GM23338 (cell line): Measurements from ENCODE around the gene PRKG2. TPM values are rescaled to one million over a fixed set of nuclear protein-coding genes. Genes with fewer than 3 reads are reported as not detected.

Source experiments
- ATAC-seq: fragments of 200-7000 bp; cut with Tn5 transposase; 3 replicates; pipeline ENCODE4 v1.9.1; 2020
- DNase-seq: peaks from one replicate; pipeline ENCODE4 v3.0.0-alpha.2; 2015; ENCODE audit warnings: low spot score
- H2AFZ ChIP-seq: fragments of 200-600 bp; sonication (generic); 2 replicates; pipeline ENCODE4 v1.8.0; 2016; ENCODE audit warnings: antibody characterized with exemption, mild to moderate bottlenecking, moderate library complexity
- H3F3A ChIP-seq: fragments of 200-600 bp; sonication (generic); replicated peaks from 2 replicates; pipeline ENCODE4 v1.8.0; 2017; ENCODE audit warnings: antibody characterized with exemption, mixed run types, low read depth
- H3K27ac ChIP-seq: fragments of 200-600 bp; sonication (generic); 2 replicates; pipeline ENCODE4 v1.6.1; 2016; ENCODE audit warnings: low read depth
- H3K27me3 ChIP-seq: fragments of 200-600 bp; sonication (generic); 2 replicates; pipeline ENCODE4 v1.8.0; 2016; ENCODE audit warnings: mild to moderate bottlenecking, mixed run types, moderate library complexity; ENCODE audit not compliant: insufficient read depth
- H3K36me3 ChIP-seq: fragments of 200-600 bp; sonication (generic); 2 replicates; pipeline ENCODE4 v1.8.0; 2016; ENCODE audit warnings: mild to moderate bottlenecking; ENCODE audit not compliant: insufficient read depth
- H3K4me1 ChIP-seq: fragments of 200-600 bp; sonication (generic); 2 replicates; pipeline ENCODE4 v1.8.0; 2016; ENCODE audit warnings: mild to moderate bottlenecking, moderate library complexity; ENCODE audit not compliant: insufficient read depth
- H3K4me2 ChIP-seq: fragments of 200-600 bp; sonication (generic); 2 replicates; pipeline ENCODE4 v1.7.1; 2017; ENCODE audit warnings: mixed run types
- H3K4me3 ChIP-seq: fragments of 200-600 bp; sonication (generic); 2 replicates; pipeline ENCODE4 v1.6.1; 2016; ENCODE audit warnings: mixed run types
- H3K79me2 ChIP-seq: fragments of 200-600 bp; sonication (generic); replicated peaks from 2 replicates; pipeline ENCODE4 v1.8.0; 2017; ENCODE audit warnings: mild to moderate bottlenecking; ENCODE audit not compliant: insufficient read depth
- H3K9me2 ChIP-seq: fragments of 200-600 bp; sonication (generic); 2 replicates; pipeline ENCODE4 v1.8.0; 2017; ENCODE audit not compliant: insufficient read depth
- H4K20me1 ChIP-seq: fragments of 200-600 bp; sonication (generic); replicated peaks from 2 replicates; pipeline ENCODE4 v1.8.0; 2017; ENCODE audit warnings: mild to moderate bottlenecking; ENCODE audit not compliant: insufficient read depth
- H3K27ac Mint-ChIP-seq: 2 replicates; pipeline ENCODE4 v1.8.0; 2020; ENCODE audit warnings: inconsistent platforms, mild to moderate bottlenecking, moderate library complexity, mixed read lengths
- H3K27me3 Mint-ChIP-seq: 3 replicates; pipeline ENCODE4 v1.8.0; 2022; ENCODE audit warnings: low read depth, mild to moderate bottlenecking, moderate library complexity, mixed read lengths, inconsistent platforms; ENCODE audit not compliant: insufficient read depth, poor library complexity
- H3K36me3 Mint-ChIP-seq: 3 replicates; pipeline ENCODE4 v1.8.0; 2021; ENCODE audit warnings: low read depth, mild to moderate bottlenecking, inconsistent platforms, moderate library complexity, mixed read lengths
- H3K4me1 Mint-ChIP-seq: 3 replicates; pipeline ENCODE4 v1.8.0; 2020; ENCODE audit warnings: mild to moderate bottlenecking, inconsistent platforms, mixed read lengths
- H3K4me3 Mint-ChIP-seq: 3 replicates; pipeline ENCODE4 v1.8.0; 2021; ENCODE audit warnings: moderate library complexity, mild to moderate bottlenecking, inconsistent platforms, mixed read lengths
- H3K9me3 Mint-ChIP-seq: 3 replicates; pipeline ENCODE4 v1.8.0; 2020; ENCODE audit warnings: moderate library complexity, mild to moderate bottlenecking, inconsistent platforms, mixed read lengths
- EZH2 ChIP-seq: fragments of 200-600 bp; sonication (generic); IDR thresholded peaks from one replicate; pipeline ENCODE4 v1.8.0; 2017; ENCODE audit warnings: antibody characterized with exemption, mild to moderate bottlenecking, low read depth; ENCODE audit not compliant: unreplicated experiment
- POLR2AphosphoS5 ChIP-seq: IDR thresholded peaks from 2 replicates; pipeline ENCODE4 v1.6.1; 2016; ENCODE audit warnings: antibody characterized with exemption, low read depth
- REST ChIP-seq: IDR thresholded peaks from one replicate; pipeline ENCODE4 v1.6.1; 2018; ENCODE audit warnings: antibody characterized with exemption; ENCODE audit not compliant: unreplicated experiment
- STAT1 ChIP-seq: IDR thresholded peaks from one replicate; pipeline ENCODE4 v1.6.1; 2016; ENCODE audit warnings: antibody characterized with exemption; ENCODE audit not compliant: unreplicated experiment
- ZNF462 ChIP-seq: fragments of 250-450 bp; sonication (Bioruptor Pico); IDR thresholded peaks from 2 replicates; pipeline ENCODE4 v1.5.0; 2020; ENCODE audit warnings: mild to moderate bottlenecking, moderate library complexity
- polyA plus RNA-seq: library from polyadenylated mRNA; unstranded; fragments of >200 nt; fragmentation: Nextera tagmentation; extraction: Ambion mirVana; gene quantifications from 2 replicates; pipeline ENCODE4 v1.2.1, GENCODE V29; 2016
- total RNA-seq: library from RNA; depleted of rRNA; stranded (reverse); fragments of >200 nt; shearing (Covaris generic); gene quantifications from 2 replicates; pipeline ENCODE4 v1.2.3, GENCODE V29; 2014

The PRKG2 gene
- total and polyA plus RNA-seq, 2 experiments from 2014 or later, result 1.9 to 3.6 TPM

- H3K36me3 ChIP-seq, result no peaks in the 10 kb centered on the region
- no peak for TF ChIP-seq REST
- no peak for TF ChIP-seq POLR2AphosphoS5
- TF ChIP-seq ZNF462, result no peak
- no peak for TF ChIP-seq STAT1
- no peak for TF ChIP-seq EZH2
- H3K27ac Mint-ChIP-seq, result no peak overlapping the region
Observed at GRCh38 chr4:81211956-81212355, 3.1 kb downstream of the PRKG2 start.

More at GRCh38 chr4:81211956-81212355, 3.1 kb downstream of the PRKG2 start:
- Histone ChIP-seq H3F3A (no peaks in the 10 kb centered on the region), H3K4me3 (no peak overlapping the region), H3K27me3 (peaks cover 49% of the 10 kb centered on the region), H3K79me2 (no peaks in the 10 kb centered on the region), H3K9me2 (0 out of 2 replicates have a peak, but pooled peaks cover 2% of the 10 kb centered on the region), H3K27ac (no peak overlapping the region), H4K20me1 (no peaks in the 10 kb centered on the region), H3K4me1 (no peaks in the 10 kb centered on the region), H3K4me2 (no peak overlapping the region), H2AFZ (no peak overlapping the region)
- Mint-ChIP-seq H3K4me1 (peaks cover 11% of the 10 kb centered on the region; the same call in 2 of the 3 replicates), H3K36me3 (no peaks in the 10 kb centered on the region), H3K4me3 (no peak overlapping the region), H3K27me3 (peaks cover 16% of the 10 kb centered on the region), H3K9me3 (no peaks in the 10 kb centered on the region; the same call in 1 of the 3 replicates)
- no peak for ATAC-seq
- DNase-seq, result no peak
